Tibial nerve (tissue), 4 donors: ENCODE measurements around the gene ITPK1.

Experiments used
- CTCF ChIP-seq, 5 experiments: fragments of 200-600 bp in 3 of 5; fragments of 450-650 bp in 2 of 5; sonication (generic) in 3 of 5; IDR thresholded peaks; one replicate each; pipeline ENCODE4 v1.5.1; 2016 to 2019; ENCODE audit warnings: antibody characterized with exemption in 5 of 5, mild to moderate bottlenecking in 3 of 5, moderate library complexity in 2 of 5
- EP300 ChIP-seq, 2 donors: sonication (generic); formaldehyde crosslinking; IDR thresholded peaks; one replicate each; pipeline ENCODE4 v1.6.1; 2017; ENCODE audit warnings: antibody characterized with exemption in 2 of 2, mild to moderate bottlenecking in 1 of 2

GRCh38 chr14:93044556-93044955, 71.2 kb downstream of the ITPK1 start:
- TF ChIP-seq CTCF (IDR thresholded peaks at IDR 0.05) (no peak), EP300 (IDR thresholded peaks at IDR 0.05) (no peak)
